Activated CD4-positive, alpha-beta T cell treated with anti-CD3 and anti-CD28 coated beads, Interleukin-2, amount 50 U/mL, for 24 hours (primary cell): Measurements from ENCODE around the gene FRG2.
"Not testable (repeated sequence)": the region's sequence is repeated elsewhere in the genome, so short reads cannot be mapped to it uniquely, and the experiment has no call there.

Experiments used
- DNase-seq, 2 donors: peaks; one replicate each; pipeline ENCODE4 v3.0.0-alpha.2; 2020; ENCODE audit warnings: low read depth in 1 of 2, low spot score in 1 of 2

Gene FRG2

DNA sequence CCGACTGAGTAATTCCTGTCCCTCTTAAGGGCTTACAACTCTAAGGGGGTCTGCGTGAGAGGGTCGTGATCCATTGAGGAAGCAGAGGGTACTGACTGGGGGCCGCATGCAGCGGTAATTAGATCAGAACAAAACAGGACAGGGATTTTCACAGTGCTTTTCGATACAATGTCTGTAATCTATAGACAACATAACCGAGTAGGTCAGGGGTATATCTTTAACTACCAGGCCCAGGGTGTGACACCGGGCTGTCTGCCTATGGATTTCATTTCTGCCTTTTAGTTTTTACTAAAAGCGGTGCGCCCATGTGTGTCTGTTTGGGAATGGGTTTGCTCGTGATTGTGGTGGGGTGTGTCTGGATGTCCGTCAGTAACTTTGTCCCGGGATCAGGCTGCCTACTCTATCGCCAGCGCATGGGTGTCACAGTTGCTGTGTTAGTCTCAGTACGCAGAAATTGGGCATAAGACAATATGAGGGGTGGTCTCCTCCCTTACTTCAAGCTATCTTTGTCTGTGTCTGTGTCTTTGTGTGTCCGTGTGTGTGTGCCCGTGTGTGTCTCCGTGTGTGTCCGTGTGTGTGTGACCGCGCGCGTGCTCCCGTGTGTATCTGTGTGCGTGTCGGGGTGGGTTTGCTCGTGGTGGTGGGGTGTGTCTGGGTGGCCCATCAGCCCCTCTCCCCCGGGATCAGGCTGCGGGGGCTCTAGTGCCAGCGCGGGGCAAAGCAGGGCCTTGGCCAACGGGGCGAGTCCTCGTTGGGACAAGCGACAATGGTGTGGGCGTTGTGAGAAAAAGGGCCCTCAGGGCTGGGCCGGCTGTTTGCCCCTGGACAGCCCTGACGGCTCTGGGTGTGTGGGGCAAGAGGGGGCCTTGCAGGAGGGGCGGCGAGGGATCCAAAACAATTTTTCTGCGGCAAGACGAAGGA is 10.4 kb downstream of the FRG2 start:
- no peak for DNase-seq

DNA sequence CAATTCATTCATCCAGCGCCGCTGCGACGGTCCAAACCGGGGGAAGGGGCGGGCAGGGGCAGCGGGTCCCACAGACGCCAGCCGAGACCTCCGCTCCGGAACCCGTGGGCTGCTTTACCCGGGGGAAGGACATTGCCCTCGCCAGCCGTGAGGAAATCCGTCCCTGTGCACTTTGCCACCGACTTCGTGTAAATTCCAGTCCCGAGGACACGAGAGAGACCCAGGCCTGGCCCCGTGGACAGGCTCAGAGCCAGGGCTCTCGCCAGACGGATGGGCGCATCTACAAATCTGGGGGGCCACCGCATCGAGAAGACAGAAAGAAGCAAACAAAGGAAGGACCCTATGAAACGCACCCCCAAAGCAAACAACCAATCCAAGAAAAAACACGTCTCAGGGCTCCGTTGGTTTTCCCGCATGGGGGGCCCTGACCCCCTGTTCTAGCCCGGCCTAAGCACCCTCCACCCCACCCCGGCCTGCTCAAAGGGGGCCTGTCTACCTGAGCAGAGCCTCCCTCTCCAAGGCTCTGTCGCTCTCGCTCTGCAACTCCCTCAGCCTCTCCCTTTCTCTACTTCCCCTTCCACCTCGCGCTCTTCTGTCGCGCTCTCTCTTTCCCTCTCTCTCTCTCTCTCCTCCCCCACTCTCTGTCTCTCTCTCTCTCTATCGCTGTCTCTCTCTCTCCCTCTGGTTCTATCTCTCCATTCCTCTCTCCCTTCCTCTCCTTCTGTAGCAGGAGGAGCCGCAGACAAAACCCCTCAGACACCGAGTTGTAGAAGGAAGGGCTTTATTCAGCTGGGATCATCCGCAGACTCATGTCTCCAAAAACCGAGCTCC is 11.3 kb downstream of the FRG2 start:
- DNase-seq: no peak

DNA sequence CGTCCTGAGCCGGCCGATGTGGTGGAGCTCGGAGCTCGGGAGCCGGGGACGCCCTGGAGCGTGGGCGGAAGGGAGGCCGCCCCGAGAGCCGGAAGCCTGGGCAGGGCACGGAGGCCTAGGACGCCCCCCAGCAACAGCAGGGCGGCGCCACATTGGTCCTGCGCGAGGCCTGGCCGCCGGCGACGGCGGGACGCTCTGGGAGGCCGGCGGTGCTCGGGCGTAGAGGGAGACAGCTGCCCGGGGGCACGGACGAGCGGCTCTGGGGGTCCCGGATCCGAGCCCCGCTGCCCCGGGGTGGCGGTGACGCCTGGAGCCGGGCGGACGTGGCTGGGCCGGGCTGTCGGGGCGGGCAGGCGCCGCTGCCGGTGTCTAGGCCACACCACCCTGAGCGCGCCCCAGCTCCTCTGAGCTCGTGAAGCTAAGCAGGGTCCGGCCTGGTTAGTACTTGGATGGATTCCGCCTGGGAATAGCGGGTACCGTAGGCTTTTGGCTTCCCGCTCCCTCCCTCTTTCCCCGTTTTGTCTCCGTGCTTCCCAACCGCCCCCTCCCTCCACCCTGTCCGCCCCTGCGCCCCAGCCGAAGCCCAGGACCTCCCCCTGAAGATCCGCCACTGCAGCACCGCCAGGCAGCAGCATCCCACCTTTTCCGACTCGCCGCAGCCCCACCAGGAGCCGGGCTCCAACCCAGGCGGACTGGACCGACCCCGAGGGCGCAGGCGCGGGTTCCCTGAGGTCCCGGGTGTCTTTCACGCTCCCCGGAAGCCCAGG is 12.1 kb downstream of the FRG2 start:
- no peak for DNase-seq

DNA sequence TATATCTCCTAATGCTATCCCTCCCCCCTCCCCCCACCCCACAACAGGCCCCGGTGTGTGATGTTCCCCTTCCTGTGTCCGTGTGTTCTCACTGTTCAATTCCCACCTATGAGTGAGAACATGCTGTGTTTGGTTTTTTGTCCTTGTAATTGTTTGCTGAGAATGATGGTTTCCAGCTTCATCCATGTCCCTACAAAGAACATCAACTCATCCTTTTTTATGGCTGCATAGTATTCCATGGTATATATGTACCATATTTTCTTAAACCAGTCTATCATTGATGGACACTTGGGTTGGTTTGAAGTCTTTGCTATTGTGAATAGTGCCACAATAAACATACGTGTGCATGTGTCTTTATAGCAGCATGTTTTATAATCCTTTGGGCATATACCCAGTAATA is 37.1 kb downstream of the FRG2 start:
- not testable (repeated sequence) for DNase-seq

DNA sequence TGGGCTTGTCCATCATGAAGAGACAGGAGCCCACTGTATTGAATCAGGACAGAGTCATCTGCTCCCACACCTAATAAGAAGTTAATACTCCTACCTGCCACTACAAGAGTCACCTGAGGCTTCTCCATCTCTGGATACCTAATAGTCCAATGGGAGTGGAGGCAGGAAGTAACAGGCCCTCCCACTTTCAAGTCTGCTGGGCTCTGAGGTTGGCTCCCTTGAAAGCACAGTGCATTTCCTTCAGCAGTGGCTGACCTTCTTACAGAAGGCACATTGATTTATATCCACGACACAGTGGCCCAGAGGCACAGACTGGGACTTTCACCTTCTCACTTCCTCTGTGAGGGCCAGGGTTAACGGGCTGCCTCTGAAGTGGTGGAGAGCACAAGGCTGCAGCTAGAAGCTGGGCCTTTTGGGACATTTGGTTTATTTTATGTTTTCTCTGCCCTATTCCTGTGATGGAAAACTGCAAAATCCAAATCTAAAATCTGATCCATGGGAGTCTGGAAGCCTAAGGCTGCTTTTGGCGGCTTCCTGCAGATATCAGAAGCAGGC is 38.1 kb downstream of the FRG2 start:
- DNase-seq: no peak

DNA sequence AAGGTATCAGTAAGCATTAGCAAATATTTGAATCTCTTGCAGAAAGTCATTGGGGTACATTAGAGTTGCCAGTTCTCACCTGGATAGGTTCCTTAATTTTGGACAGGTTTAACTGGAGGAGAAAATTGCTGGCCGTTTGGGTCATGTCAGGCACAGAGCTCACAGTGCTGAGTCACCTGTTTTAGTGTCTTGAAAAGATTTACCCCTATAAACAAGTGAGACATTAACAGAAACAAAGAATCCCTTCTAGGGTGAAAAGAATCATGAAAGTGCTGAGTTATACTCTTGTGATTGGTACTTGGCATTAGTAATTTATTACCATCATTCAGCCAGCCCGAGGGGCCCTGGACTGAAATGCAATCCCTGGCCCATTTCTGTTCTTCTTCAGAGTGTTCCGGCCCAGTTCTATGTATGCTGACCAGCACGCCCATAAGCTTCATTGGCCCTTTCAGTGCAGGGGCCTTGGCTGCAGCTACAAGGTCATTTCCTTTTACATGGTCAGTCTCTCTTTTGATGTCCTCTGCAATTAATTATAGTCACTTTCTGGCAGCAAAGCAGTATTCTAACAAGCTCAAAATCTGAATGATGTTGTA is 41.3 kb downstream of the FRG2 start:
- DNase-seq: not testable (repeated sequence)

DNA sequence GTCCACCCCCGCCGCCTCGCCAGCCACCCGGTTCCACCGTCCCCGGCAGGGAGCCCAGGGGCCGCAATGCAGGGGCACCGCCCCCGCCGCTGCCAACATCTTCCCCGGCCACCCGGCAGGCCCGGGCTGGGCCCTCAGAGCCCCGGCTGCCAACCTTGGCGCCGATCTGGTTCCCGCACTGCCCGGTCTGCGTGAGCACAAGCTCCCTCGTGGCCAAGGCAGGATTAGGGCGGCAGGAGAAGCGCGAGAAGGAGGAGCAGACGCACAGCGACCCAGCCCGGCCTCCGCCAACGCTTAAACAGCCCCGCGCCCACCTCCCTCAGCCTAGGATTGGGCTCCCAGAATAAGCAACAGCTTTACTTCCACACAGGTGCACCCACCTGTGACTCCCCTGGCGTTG is 42.4 kb downstream of the FRG2 start:
- DNase-seq: not testable (repeated sequence)

DNA sequence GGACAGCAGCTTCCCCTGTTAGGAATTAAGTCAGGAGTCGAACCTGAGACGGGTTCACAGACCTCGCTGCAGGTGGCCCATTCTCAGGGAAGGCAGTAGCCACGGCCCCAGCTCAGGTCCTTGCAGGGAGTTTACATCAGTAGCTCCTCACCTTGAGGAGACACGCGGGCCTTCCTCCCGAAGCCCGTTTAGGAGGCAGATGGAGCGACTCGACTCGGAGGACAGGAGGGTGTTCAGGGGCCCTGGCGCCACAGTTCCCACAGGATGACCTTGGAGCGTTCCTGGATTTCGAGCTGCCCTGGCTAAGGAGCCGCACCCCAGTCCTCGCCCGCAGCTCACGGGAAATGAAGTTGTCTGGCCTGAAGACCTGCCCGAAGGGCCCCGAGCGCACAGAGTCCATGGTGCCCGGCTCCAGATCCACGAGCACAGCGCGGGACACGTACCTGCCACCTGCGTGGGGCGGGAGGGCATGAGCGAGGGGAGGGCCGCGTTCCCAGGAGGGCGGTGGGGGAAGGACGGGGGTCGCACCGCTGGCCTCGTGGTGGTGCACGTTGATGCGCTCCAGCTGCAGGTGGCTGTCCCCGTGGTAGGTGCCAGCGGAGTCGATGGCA is 43.0 kb downstream of the FRG2 start:
- DNase-seq: not testable (repeated sequence)

DNA sequence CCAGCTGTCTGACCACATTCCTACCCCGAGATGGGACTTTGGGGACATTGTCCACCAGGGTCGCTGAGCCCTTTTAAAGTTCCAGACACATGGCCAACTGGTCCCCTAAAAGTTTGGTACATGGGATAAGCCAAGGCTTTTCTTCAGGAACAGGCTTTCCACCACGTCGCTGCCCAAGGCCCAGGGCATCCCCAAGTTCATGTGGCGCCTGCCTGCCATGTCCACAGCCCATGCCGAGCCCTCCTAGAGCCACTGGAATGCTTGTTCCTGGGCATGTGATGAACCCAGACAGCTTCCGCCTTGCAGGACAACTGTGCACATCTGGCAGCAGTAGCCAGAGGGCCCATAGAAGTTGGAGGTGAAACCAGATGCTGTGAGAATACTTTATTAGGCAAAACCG is 45.1 kb downstream of the FRG2 start:
- no peak for DNase-seq

DNA sequence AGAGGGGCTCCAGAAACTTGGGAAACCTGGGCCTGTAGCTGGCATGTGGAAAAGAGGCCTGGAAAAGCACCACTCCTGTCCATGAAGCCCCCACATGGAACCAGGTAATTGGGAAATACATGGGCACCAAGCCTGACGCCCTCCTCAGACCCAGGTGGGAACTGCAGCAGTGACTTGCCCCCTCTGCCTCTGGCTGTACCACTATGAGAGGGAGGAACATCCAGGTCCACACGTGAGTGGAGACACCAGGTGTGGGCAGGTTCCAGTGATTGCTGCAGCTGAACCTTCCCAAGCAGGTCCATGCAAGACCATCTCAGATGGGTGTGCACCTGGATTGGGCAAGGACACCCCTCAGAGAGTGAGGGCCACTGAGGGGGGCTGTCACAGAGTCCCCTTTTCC is 46.8 kb downstream of the FRG2 start:
- DNase-seq: not testable (repeated sequence)

DNA sequence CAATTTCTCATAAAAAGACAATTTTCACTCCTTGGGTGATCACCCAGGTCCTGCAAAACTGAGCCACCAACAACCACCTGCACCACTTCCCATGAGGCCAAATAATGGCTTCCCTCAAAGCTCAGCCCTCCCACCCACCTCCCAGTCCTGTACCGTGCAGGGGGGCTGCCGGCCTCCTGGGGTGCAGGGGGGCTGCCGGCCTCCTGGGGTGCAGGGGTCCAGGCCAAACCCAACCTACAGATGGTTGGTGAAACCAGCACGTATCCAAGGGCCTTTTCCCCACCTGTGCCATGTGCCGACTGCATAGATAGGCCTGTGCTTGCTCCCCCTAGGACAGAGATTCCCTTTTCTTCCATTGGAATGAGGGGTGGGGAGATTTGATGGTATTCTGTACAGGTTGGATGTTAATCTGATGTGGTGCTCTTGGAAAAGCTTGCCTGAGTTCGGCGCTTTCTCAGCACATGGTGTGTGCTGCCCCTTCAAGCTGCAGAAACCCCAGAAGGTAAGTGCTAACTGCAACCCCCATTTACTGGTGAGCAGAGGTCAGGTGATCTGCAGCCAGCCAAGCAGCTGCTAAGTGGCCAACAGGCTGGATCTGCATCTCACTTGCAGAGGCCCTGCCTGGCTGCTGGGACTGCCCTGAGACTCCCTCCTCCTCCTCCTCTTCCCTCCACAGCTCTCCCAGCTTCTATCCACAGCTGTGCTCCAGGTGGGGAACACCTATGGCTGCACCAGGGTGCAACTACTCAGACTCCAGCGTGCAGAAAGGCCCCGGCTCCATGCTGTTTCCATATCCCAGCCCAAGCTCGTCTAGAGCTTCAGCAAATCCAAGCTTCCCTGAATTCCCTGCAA is 47.6 kb downstream of the FRG2 start:
- no peak for DNase-seq
